ENCODE measurements around the gene FZD2. TPM values are rescaled to one million over a fixed set of nuclear protein-coding genes. Genes with fewer than 3 reads are reported as not detected.

Gene FZD2
- total RNA-seq, 1 experiment from 2014 or later: 61.8 TPM

GRCh38 chr17:44601973-44602372 lies 44.7 kb downstream of the FZD2 start:
- H3K79me2 ChIP-seq (ENCODE audit: low read depth): no peaks in the 10 kb centered on the region
- no peaks in the 10 kb centered on the region for H4K20me1 ChIP-seq (ENCODE audit: insufficient read depth)
- H3K27me3 ChIP-seq (ENCODE audit: insufficient read depth, low read depth): no peaks in the 10 kb centered on the region
- TF ChIP-seq EZH2 (IDR thresholded peaks at IDR 0.05; ENCODE audit: low read depth): no peak
- TF ChIP-seq, protein P1, sequence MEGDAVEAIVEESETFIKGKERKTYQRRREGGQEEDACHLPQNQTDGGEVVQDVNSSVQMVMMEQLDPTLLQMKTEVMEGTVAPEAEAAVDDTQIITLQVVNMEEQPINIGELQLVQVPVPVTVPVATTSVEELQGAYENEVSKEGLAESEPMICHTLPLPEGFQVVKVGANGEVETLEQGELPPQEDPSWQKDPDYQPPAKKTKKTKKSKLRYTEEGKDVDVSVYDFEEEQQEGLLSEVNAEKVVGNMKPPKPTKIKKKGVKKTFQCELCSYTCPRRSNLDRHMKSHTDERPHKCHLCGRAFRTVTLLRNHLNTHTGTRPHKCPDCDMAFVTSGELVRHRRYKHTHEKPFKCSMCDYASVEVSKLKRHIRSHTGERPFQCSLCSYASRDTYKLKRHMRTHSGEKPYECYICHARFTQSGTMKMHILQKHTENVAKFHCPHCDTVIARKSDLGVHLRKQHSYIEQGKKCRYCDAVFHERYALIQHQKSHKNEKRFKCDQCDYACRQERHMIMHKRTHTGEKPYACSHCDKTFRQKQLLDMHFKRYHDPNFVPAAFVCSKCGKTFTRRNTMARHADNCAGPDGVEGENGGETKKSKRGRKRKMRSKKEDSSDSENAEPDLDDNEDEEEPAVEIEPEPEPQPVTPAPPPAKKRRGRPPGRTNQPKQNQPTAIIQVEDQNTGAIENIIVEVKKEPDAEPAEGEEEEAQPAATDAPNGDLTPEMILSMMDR (conservative IDR thresholded peaks at IDR 0.05): no peak
- no TSS peak for BruUV-seq (replicated peaks)
- CTCF ChIA-PET: no interaction called here
- peaks cover 23% of the 10 kb centered on the region for H3K4me1 ChIP-seq (replicated peaks; ENCODE audit: insufficient read depth)
- no peaks in the 10 kb centered on the region for H3K9me2 ChIP-seq (ENCODE audit: insufficient read depth)
- intact Hi-C loops (cut with micrococcal nuclease; ENCODE audit: unreplicated experiment): no loop called here
- no peaks in the 10 kb centered on the region for H3K36me3 ChIP-seq (ENCODE audit: low read depth)
- H3K27ac ChIP-seq: no peak overlapping the region
- no peak for DNase-seq
- H2AFZ ChIP-seq: no peak overlapping the region
- POLR2A ChIA-PET (ENCODE audit: unreplicated experiment): no interaction called here
- H3K4me3 ChIP-seq: no peak overlapping the region
- H3K9me3 ChIP-seq (ENCODE audit: insufficient read depth, low read depth): no peaks in the 10 kb centered on the region
- H3F3A ChIP-seq (ENCODE audit: insufficient read depth, low read depth): no peaks in the 10 kb centered on the region; the same call in 1 of the 2 replicates
- H3K4me2 ChIP-seq: no peak overlapping the region

DNA sequence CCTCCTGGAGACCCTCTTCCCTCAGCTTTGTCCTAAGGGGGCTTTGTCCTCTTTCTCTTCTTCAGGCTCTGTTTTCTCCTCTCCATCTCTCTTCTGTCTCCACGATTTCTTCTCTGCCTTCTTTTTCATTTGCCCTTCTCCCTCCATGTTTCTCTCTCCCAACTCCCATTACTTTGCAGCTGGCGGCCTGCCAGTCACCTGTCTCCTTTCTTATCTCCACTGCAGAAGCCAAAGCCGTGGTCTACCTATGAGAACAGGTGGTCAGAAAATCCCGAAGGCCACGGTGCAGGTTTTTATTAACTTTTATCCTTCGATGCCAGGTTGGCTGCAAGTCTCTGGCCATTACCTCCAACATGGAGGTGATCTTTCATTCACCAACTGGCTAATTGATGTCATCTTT lies 45.1 kb downstream of the FZD2 start:
- no peaks in the 10 kb centered on the region for H3K79me2 ChIP-seq (ENCODE audit: low read depth)
- H3K9me3 ChIP-seq (ENCODE audit: insufficient read depth, low read depth): no peaks in the 10 kb centered on the region
- CTCF ChIA-PET: no interaction called here
- POLR2A ChIA-PET (ENCODE audit: unreplicated experiment): no interaction called here
- H3K4me1 ChIP-seq (replicated peaks; ENCODE audit: insufficient read depth): peaks cover 23% of the 10 kb centered on the region
- no peaks in the 10 kb centered on the region for H3K9me2 ChIP-seq (ENCODE audit: insufficient read depth)
- no peaks in the 10 kb centered on the region; the same call in 1 of the 2 replicates for H3F3A ChIP-seq (ENCODE audit: insufficient read depth, low read depth)
- intact Hi-C loops (cut with micrococcal nuclease; ENCODE audit: unreplicated experiment): no loop called here
- H3K36me3 ChIP-seq (ENCODE audit: low read depth): no peaks in the 10 kb centered on the region
- no peak overlapping the region for H3K4me2 ChIP-seq
- no peak overlapping the region for H3K4me3 ChIP-seq
- no peaks in the 10 kb centered on the region for H4K20me1 ChIP-seq (ENCODE audit: insufficient read depth)
- no peak for DNase-seq
- H3K27ac ChIP-seq: no peak overlapping the region
- TF ChIP-seq, protein P1 (conservative IDR thresholded peaks at IDR 0.05): no peak
- TF ChIP-seq EZH2 (IDR thresholded peaks at IDR 0.05; ENCODE audit: low read depth): no peak
- H3K27me3 ChIP-seq (ENCODE audit: insufficient read depth, low read depth): no peaks in the 10 kb centered on the region
- no peak overlapping the region for H2AFZ ChIP-seq
- BruUV-seq (replicated peaks): no TSS peak

- BruUV-seq (replicated peaks): no TSS peak
- CTCF ChIA-PET: no interaction called here
- H3K4me3 ChIP-seq: no peak overlapping the region
Measured at GRCh38 chr17:44602970-44603369, 45.7 kb downstream of the FZD2 start.

More at GRCh38 chr17:44602970-44603369, 45.7 kb downstream of the FZD2 start:
- H3K4me2 ChIP-seq: no peak overlapping the region
- H3K79me2 ChIP-seq (ENCODE audit: low read depth): no peaks in the 10 kb centered on the region
- no peaks in the 10 kb centered on the region for H4K20me1 ChIP-seq (ENCODE audit: insufficient read depth)
- H3F3A ChIP-seq (ENCODE audit: insufficient read depth, low read depth): no peaks in the 10 kb centered on the region; the same call in 1 of the 2 replicates
- no peak overlapping the region for H3K27ac ChIP-seq
- intact Hi-C loops (cut with micrococcal nuclease; ENCODE audit: unreplicated experiment): no loop called here
- no peak for DNase-seq
- POLR2A ChIA-PET (ENCODE audit: unreplicated experiment): no interaction called here
- H2AFZ ChIP-seq: no peak overlapping the region
- H3K9me2 ChIP-seq (ENCODE audit: insufficient read depth): no peaks in the 10 kb centered on the region
- no peaks in the 10 kb centered on the region for H3K36me3 ChIP-seq (ENCODE audit: low read depth)
- no peaks in the 10 kb centered on the region for H3K27me3 ChIP-seq (ENCODE audit: insufficient read depth, low read depth)
- TF ChIP-seq EZH2 (IDR thresholded peaks at IDR 0.05; ENCODE audit: low read depth): no peak
- TF ChIP-seq, protein P1 (conservative IDR thresholded peaks at IDR 0.05): no peak
- no peaks in the 10 kb centered on the region for H3K9me3 ChIP-seq (ENCODE audit: insufficient read depth, low read depth)
- peaks cover 23% of the 10 kb centered on the region for H3K4me1 ChIP-seq (replicated peaks; ENCODE audit: insufficient read depth)
